GOT3 (cell line): Measurements from ENCODE around the gene RABEPK.
"Not testable (repeated sequence)": the region's sequence is repeated elsewhere in the genome, so short reads cannot be mapped to it uniquely, and the experiment has no call there.

Experiments
- DNase-seq: peaks from one replicate; lab custom pipeline; 2025; ENCODE audit warnings: mixed read lengths; lab: John Stamatoyannopoulos, UW

The RABEPK gene

GRCh38 chr9:125243792-125244260, 43.5 kb downstream of the RABEPK start:
- DNase-seq: no peak

- no peak for DNase-seq
Measured at GRCh38 chr9:125246261-125246667, 45.9 kb downstream of the RABEPK start.

- DNase-seq: no peak
Measured at GRCh38 chr9:125254231-125254630, 53.9 kb downstream of the RABEPK start.

- DNase-seq: no peak
Measured at GRCh38 chr9:125255781-125256391, 55.5 kb downstream of the RABEPK start.

- no peak for DNase-seq
Measured at GRCh38 chr9:125258160-125258785, 57.9 kb downstream of the RABEPK start.

- no peak for DNase-seq
Measured at GRCh38 chr9:125258832-125259534, 58.6 kb downstream of the RABEPK start.

GRCh38 chr9:125260561-125260960, 60.2 kb downstream of the RABEPK start:
- no peak for DNase-seq

- peak; percentile 57 for DNase-seq
Measured at GRCh38 chr9:125261501-125262293, 61.4 kb downstream of the RABEPK start, which contains the start of gene GAPVD1. GAPVD1 (plus strand) TSS chr9:125261826; CDS start chr9:125298922, 37,096 bp downstream.

GRCh38 chr9:125262294-125262991, 62.1 kb downstream of the RABEPK start:
- DNase-seq: no peak

- not testable (repeated sequence) for DNase-seq
Measured at GRCh38 chr9:125264068-125264467, 63.7 kb downstream of the RABEPK start.

GRCh38 chr9:125268394-125269013, 68.2 kb downstream of the RABEPK start:
- no peak for DNase-seq

GRCh38 chr9:125269014-125269397, 68.7 kb downstream of the RABEPK start:
- no peak for DNase-seq

GRCh38 chr9:125271081-125271480, 70.7 kb downstream of the RABEPK start:
- no peak for DNase-seq

GRCh38 chr9:125272697-125273096, 72.4 kb downstream of the RABEPK start:
- DNase-seq: no peak

- DNase-seq: no peak
Measured at GRCh38 chr9:125276771-125277170, 76.4 kb downstream of the RABEPK start.

- DNase-seq: no peak
Measured at GRCh38 chr9:125277411-125277810, 77.1 kb downstream of the RABEPK start.

GRCh38 chr9:125280945-125281344, 80.6 kb downstream of the RABEPK start:
- DNase-seq: no peak
